ENCODE results near the gene NUP210. TPM values are rescaled to one million over a fixed set of nuclear protein-coding genes. Genes with fewer than 3 reads are reported as not detected.

Gene NUP210
- total and polyA plus RNA-seq, 2 donors (not counting 3 experiments of a cell fraction or from before 2014, with no cell fraction given) = 0.14 to 0.84 TPM

DNA sequence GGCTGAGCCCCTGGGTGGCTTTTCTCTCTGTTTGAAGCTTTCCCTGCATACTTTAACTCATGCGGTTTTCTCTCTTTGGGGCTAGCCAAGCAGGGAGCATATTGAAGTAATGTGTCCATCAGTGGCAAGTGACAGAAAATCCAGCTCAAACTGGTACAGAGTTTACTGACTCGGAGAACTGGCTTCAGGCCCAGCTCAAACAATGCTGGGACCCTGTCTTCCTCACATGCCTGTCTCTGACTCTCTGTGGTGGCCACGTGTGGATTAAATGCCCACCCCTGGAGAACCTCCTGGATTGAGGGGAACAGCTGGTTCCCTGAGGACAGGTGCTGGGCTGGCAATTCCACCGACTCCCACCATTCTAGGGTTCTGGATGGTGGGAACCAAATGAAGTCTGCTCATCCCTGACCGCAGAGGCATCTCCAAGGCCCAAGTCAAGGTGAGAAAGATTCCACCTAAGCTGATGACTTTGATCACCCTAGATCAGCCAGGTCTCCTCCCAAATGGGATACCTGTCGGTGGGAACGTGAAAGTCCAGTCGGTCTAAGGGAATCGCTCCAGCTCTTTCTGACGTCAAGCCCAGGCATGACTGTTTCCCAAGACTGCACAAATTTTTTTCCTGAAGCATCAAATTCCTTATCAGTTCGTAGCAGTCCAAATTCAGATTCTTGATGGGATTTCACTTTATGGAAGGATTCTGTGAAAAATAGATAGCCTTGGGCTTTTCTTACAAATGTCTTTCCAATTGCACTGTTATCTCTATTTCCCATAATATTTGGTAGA lies 43.7 kb upstream of the NUP210 start:
- no peak overlapping the region for H3K27ac ChIP-seq (ENCODE audit: insufficient read depth, low read depth, low read length)
- TF ChIP-seq, protein P1, sequence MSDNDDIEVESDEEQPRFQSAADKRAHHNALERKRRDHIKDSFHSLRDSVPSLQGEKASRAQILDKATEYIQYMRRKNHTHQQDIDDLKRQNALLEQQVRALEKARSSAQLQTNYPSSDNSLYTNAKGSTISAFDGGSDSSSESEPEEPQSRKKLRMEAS (IDR thresholded peaks at IDR 0.05; ENCODE audit: insufficient read depth, insufficient read length) = no peak
- TF ChIP-seq POLR2A (IDR thresholded peaks at IDR 0.05; ENCODE audit: low read depth, low read length) (no peak), JUN (IDR thresholded peaks at IDR 0.05; ENCODE audit: borderline replicate concordance, insufficient read depth, insufficient read length, low read depth) (no peak)
- H3K9me1 ChIP-seq (replicated peaks; ENCODE audit: control insufficient read depth, extremely low read depth, insufficient read depth, low read length) = no peaks in the 10 kb centered on the region
- ChIA-PET CTCF (interaction anchor here (1.0 to 4.8 kb wide), 5 partner anchors 8 to 372 kb away, joined by 3 to 75 read pairs (median 6); no protein-coding TSS in a partner anchor), POLR2A (no interaction called here)
- dilution Hi-C loops (cut with MboI; ENCODE audit: extremely low pct_ligation_motif_present, low sequenced_read_pairs) = loop anchor here (25.0 kb wide), 1 partner anchor 377 kb away; no protein-coding TSS in a partner anchor
- H2AFZ ChIP-seq (ENCODE audit: low read depth, low read length) = no peak overlapping the region
- no peak overlapping the region for H3K4me2 ChIP-seq (ENCODE audit: insufficient read depth, low read length)
- FAIRE-seq (no peak), DNase-seq (ENCODE audit: low read depth, low spot score) (no peak)
- no peaks in the 10 kb centered on the region for H3K4me1 ChIP-seq (ENCODE audit: control insufficient read depth, extremely low read depth, insufficient read depth, low read length)
- H3K36me3 ChIP-seq (ENCODE audit: control insufficient read depth in 2 of 2, extremely low read depth in 1 of 2, insufficient read depth in 2 of 2, low read length in 2 of 2) = no peaks in the 10 kb centered on the region
- no TSS peak for BruUV-seq (replicated peaks)
- H3K9ac ChIP-seq (replicated peaks; ENCODE audit: extremely low read depth, insufficient read depth, low read length) = no peak overlapping the region
- no peaks in the 10 kb centered on the region for H3K9me3 ChIP-seq (replicated peaks; ENCODE audit: control insufficient read depth, insufficient read depth, low read length)
- H3K4me3 ChIP-seq (replicated peaks in 1 of 3; ENCODE audit: insufficient read depth in 1 of 3, low read depth in 1 of 3, low read length in 3 of 3) = no peak overlapping the region
- intact Hi-C loops (cut with micrococcal nuclease) = no loop called here
- no peaks in the 10 kb centered on the region for H3K79me2 ChIP-seq (ENCODE audit: control insufficient read depth, insufficient read depth, low read length)
- peaks cover 0 to 3% of the 10 kb centered on the region in 2 experiments for H3K27me3 ChIP-seq (ENCODE audit: control insufficient read depth in 2 of 2, insufficient read depth in 2 of 2, low read length in 2 of 2)
- no peaks in the 10 kb centered on the region for H4K20me1 ChIP-seq (replicated peaks; ENCODE audit: control insufficient read depth, extremely low read depth, insufficient read depth, low read length)

DNA sequence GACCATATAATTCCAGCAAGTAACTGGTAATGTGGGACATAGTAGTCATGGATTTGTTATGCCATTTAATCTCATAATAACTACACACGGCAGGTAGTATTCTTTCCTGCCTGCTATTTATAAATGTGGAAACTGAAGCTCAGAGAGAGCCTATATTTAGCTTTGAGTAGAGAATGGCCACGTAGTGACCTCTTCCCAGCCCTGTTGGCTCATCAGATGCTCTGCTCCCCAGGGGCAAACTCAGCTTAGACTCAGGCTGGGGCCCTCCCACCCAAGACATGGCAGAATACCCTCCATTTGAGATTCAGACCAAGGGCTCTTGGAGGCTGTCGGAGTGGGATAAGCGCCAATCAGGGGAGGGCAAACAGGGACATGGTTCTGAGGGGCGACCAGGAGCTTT lies 42.7 kb upstream of the NUP210 start:
- Histone ChIP-seq H3K4me1 (ENCODE audit: control insufficient read depth, extremely low read depth, insufficient read depth, low read length) (no peaks in the 10 kb centered on the region), H3K4me2 (ENCODE audit: insufficient read depth, low read length) (no peak overlapping the region), H3K27ac (ENCODE audit: insufficient read depth, low read depth, low read length) (no peak overlapping the region), H2AFZ (ENCODE audit: low read depth, low read length) (no peak overlapping the region), H3K4me3 (replicated peaks in 1 of 3; ENCODE audit: insufficient read depth in 1 of 3, low read depth in 1 of 3, low read length in 3 of 3) (no peak overlapping the region), H3K9me3 (replicated peaks; ENCODE audit: control insufficient read depth, insufficient read depth, low read length) (no peaks in the 10 kb centered on the region), H3K9ac (replicated peaks; ENCODE audit: extremely low read depth, insufficient read depth, low read length) (no peak overlapping the region), H3K9me1 (replicated peaks; ENCODE audit: control insufficient read depth, extremely low read depth, insufficient read depth, low read length) (no peaks in the 10 kb centered on the region), H3K79me2 (ENCODE audit: control insufficient read depth, insufficient read depth, low read length) (no peaks in the 10 kb centered on the region), H4K20me1 (replicated peaks; ENCODE audit: control insufficient read depth, extremely low read depth, insufficient read depth, low read length) (no peaks in the 10 kb centered on the region), H3K27me3 (ENCODE audit: control insufficient read depth in 2 of 2, insufficient read depth in 2 of 2, low read length in 2 of 2) (peaks cover 0 to 3% of the 10 kb centered on the region in 2 experiments), H3K36me3 (ENCODE audit: control insufficient read depth in 2 of 2, extremely low read depth in 1 of 2, insufficient read depth in 2 of 2, low read length in 2 of 2) (no peaks in the 10 kb centered on the region)
- no peak for FAIRE-seq
- POLR2A ChIA-PET = no interaction called here
- intact Hi-C loops (cut with micrococcal nuclease) (no loop called here), dilution Hi-C loops (cut with MboI; ENCODE audit: extremely low pct_ligation_motif_present, low sequenced_read_pairs) (loop anchor here (25.0 kb wide), 1 partner anchor 376 kb away; no protein-coding TSS in a partner anchor)
- BruUV-seq (replicated peaks) = no TSS peak
- CTCF ChIA-PET = interaction anchor here (1.3 to 4.8 kb wide), 5 partner anchors 7 to 371 kb away, joined by 3 to 75 read pairs (median 6); no protein-coding TSS in a partner anchor
- DNase-seq (ENCODE audit: low read depth, low spot score) = no peak
- TF ChIP-seq MYC (IDR thresholded peaks at IDR 0.05; ENCODE audit: low read depth, low read length) (no peak), GATA2 (IDR thresholded peaks at IDR 0.05; ENCODE audit: insufficient read depth, insufficient read length, low read depth, low read length) (no peak), POLR2AphosphoS5 (IDR thresholded peaks at IDR 0.05; ENCODE audit: insufficient read depth, low read depth, low read length) (no peak), FOS (IDR thresholded peaks at IDR 0.05; ENCODE audit: borderline replicate concordance, insufficient read depth, low read length) (no peak)

Data from endothelial cell of umbilical vein (primary cell).